Epithelial cell of prostate (primary cell): Measurements from ENCODE around the gene SLIT2.

Experiments
- DNase-seq: peaks from one replicate; pipeline ENCODE4 v3.0.0-alpha.2; 2011; ENCODE audit warnings: low read depth, low spot score
- H3K27ac ChIP-seq: fragments of 450-650 bp; 2 replicates; pipeline ENCODE4 v1.5.1; 2017; ENCODE audit warnings: mild to moderate bottlenecking

The SLIT2 gene

GRCh38 chr4:20298455-20298854 lies 46.8 kb downstream of the SLIT2 start:
- DNase-seq: no peak
- H3K27ac ChIP-seq: no peak overlapping the region

DNA sequence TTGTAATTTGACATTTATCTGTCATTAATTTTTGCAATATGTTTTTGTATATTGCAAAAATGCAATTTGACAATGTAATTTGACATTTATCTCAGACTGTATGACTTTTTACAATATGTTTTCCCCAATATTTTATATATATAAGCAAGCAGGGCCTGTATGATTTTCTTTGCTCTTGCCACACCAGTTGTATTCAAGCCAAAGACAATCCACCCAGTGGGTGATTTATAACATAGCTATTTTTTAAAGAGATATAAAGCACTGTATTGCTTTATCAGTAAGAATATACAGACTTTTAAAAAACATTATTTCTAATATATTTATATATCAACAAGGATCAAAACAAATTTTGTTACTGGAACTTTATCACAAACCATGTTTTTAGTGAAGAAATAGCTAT lies 47.3 kb downstream of the SLIT2 start:
- DNase-seq: no peak
- no peak overlapping the region for H3K27ac ChIP-seq

DNA sequence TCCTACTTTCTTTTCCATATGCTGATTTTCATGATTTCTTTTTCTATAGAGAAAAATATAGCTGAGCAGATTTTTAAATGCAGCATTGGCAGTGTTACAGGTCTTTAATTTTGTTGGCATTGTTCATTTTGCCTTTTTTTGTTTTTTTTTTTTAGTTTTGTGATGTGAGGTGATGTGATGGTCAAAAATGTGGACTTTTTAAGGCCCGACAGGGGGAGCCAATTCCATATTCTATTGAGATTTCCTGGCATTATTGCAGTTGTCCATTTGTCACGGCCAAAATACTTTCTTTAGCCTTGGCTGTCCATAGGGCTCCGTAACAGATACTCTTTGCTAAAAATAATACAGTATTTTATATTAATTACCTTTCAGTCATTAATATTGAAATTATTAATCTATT lies 47.8 kb downstream of the SLIT2 start:
- no peak for DNase-seq
- H3K27ac ChIP-seq: no peak overlapping the region

GRCh38 chr4:20301161-20301560 lies 49.5 kb downstream of the SLIT2 start:
- H3K27ac ChIP-seq: no peak overlapping the region
- no peak for DNase-seq
